HG03139 (cell line): ENCODE measurements around the gene RIBC2.
"Not testable (repeated sequence)": the region's sequence is repeated elsewhere in the genome, so short reads cannot be mapped to it uniquely, and the experiment has no call there.

Source experiments
- ATAC-seq: cut with Tn5 transposase; IDR thresholded peaks from one replicate; pipeline ENCODE4 v1.9.1; 2021; ENCODE audit not compliant: unreplicated experiment

Gene RIBC2

DNA sequence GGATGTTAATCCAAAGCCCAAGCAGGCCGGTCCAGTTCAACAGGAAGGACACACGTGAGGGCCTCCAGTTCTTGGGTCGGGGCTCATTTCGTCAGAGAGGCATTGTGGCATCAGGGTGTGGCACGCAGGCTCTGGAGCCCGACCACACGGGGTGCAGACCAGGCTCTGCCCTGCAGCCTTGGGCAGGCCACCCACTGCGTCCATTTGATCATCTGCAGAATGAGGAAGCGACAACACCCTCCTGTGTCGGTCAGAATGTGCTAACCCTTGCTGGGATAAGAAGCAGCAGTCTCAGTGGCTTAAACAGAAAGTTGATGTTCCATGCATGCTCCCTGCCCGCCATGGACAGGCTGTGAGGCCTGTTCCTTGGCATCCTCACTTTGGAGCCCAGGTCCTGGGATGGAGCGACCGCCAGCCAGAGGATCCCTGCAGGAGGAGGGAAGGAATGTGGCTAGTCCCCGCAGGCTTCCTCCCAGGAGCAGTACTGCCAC is 10.8 kb downstream of the RIBC2 start:
- no peak for ATAC-seq

- no peak for ATAC-seq
Measured at GRCh38 chr22:45425101-45425500, 11.6 kb downstream of the RIBC2 start.

DNA sequence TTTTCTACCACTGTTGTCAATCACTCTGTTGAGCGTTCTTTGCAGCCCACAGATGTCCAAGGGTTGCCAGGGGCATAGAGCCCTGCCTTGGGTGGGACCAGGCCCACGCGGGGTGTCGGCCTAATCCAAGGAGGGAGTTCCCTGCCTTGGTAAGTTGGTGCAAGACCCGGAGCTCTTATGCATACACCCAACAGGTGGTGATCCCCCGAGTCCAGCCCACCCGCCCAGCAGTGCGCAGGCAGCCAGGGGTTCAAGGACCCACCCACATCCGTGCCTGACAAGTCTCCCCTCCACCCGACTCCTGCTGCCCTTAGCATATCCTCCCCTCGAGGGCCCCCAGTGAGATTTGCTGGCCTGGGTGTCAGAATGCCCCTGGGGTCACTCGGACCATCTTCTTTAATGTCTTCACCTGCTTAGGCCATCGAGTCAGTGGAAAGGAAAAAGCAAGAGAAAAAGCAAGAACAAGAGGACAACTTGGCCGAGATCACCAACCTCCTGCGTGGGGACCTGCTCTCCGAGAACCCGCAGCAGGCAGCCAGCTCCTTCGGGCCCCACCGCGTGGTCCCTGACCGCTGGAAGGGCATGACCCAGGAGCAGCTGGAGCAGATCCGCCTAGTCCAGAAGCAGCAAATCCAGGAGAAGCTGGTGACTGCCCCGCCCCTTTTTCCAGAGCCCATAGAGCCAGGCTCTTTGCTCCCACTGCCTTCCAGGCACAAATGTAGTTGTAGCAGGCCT is 12.2 kb downstream of the RIBC2 start:
- no peak for ATAC-seq

- no peak for ATAC-seq
Measured at GRCh38 chr22:45426387-45426786, 12.9 kb downstream of the RIBC2 start.

GRCh38 chr22:45427114-45427513 is 13.6 kb downstream of the RIBC2 start:
- ATAC-seq = no peak

DNA sequence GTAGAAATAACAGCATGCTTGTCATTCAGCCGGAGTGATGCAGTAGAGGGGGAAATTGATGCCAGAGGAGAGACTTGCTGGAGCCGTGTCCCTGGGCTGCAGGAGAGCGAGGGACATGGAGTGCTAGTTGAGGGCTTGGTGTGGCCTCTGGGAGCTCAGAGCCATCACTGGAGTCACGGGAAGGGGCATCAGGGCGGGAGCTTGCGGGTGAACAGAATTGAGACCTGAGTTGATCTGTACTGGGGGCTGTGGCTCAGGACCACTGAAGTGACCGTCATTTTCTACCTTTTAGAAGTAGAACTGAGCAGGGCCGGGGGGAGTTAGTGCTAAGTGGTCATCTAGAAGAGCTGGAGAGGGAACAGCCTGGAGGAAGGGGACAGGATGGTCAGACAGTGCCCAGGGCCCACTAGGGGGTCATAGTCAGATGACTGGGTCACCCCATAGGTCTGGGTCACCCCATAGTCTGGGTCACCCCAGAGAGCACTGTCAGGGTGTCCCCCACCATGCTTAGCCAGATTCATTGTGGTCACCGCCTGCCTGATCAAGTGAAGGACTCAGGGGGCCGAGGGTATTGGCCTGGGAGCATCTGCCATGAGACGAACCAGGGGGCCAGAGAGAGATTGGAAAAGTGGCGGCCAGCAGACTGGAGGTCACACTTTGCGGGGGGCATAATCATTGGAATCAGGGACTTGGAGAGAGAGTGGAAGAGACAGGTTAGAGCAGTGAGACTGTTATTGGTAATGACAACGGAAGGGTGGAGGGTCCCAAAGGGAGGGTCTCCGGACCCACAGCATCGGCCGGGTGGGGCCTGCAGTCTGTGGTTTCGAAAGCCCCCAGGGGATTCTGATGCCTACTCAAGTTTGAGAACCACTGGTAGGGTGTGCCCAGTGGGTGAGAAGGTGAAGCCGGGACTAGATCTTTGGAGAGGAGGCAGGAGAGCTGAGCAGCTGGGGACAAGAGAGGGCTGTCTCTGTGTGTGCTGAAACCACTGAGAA is 15.2 kb downstream of the RIBC2 start:
- ATAC-seq = no peak

DNA sequence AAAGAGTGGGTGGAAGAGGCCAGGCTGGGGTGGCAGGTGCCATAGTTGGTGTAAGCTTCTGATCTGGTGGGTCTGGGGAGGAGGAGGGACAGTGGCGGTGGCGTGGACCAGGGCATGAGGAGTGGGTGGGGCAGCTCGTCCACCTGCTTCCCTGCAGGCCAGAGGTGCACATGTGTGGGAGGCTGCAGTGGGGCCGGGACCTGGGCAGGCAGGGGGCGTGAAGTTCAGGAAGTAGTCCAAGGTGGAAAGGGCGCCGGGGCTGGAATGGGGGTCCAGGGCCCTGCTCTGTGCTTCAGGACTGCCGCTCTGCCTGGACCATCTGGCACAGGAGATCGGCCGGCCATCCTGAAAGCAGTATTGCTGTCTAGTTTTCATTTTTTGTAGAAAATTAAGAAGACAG is 15.9 kb downstream of the RIBC2 start:
- ATAC-seq = no peak

DNA sequence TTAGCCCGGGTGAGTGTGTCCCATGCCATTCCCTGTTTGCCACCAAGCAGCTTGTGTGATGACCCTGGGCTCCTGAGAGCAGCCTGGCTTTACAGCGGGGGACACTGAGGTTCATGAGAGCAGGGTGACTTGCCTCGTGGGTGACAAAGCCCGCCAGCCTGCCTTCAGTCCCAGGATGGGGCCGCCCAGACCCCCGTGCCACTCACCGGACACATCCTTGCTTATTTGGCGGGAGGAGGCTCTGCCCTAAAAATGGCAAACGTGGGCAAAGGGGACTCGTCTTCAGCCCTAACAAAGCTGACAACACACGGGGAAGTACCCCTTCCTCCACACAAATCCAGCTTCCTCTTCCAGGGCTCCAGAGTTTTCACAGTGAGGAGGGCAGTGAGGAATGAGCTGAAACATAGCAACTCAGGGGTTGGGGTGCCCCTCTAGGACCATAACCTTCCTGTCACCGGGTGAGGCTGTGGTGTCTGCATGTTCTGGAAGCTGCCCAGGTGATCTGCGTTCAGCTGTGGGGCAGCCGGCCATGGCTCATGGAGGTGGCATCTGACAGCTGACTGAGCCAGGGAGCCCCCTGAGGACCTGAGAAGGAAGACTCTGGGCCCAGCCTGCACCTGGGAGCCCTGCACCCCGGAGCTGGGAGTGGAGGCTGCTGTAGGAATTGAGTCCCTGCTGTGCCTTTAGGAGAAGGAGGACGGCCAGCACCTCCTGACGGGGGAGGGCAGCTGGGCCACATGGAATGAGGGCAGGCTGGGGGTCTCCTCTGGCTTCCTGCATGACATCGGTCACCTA is 16.7 kb downstream of the RIBC2 start:
- ATAC-seq = no peak

DNA sequence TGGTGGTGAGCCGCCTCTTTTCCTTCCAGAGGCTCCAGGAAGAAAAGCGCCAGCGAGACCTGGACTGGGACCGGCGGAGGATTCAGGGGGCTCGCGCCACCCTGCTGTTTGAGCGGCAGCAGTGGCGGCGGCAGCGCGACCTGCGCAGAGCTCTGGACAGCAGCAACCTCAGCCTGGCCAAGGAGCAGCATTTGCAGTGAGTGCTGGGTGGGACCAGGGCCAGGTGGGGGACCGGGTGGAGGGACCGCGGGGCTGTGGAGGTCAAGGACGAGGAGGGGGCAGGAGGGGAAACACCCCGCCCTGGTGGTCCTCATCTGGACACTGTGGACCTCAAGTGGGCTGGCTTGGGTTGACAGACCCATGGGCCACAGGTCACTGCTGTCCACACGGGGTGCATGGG is 17.4 kb downstream of the RIBC2 start:
- ATAC-seq = no peak

DNA sequence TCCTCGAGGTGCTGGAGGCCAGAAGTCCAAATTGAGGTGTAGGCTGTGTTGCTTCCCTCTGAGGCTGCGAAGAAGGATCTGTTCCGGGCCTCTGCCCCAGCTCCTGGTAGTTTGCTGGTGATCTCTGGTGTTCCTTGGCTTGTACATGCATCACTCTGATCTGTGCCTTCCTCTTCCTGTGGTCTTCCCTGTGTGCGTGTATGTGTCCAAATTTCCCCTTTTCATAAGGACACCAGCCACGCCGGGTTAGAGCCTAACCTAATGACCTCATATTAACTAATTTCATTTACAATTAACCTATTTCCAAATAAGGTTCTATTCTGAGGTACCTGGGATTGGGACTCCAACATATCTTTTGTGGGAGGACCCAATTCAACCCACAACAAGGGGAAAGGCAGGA is 21.5 kb downstream of the RIBC2 start:
- no peak for ATAC-seq

- no peak for ATAC-seq
Measured at GRCh38 chr22:45435544-45436139, 22.1 kb downstream of the RIBC2 start.

GRCh38 chr22:45436871-45437517 is 23.5 kb downstream of the RIBC2 start:
- not testable (repeated sequence) for ATAC-seq

- no peak for ATAC-seq
Measured at GRCh38 chr22:45438336-45438735, 24.8 kb downstream of the RIBC2 start.

DNA sequence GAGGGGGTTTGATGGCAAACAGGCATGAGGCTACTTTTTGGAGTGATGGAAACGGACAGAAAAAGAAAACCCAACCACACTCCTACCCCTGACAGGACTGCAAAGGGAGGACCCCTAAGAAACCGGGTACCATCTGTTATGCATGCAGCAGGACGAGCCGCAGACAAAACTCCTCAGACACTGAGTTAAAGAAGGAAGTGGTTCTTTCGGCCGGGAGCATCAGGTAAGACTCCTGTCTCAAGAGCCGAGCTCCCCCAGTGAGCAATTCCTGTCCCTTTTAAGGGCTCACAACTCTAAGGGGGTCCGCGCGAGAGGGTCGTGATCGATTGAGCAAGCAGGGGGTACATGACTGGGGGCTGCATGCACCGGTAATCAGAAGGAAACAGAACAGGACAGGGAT is 27.2 kb downstream of the RIBC2 start:
- ATAC-seq = not testable (repeated sequence)

DNA sequence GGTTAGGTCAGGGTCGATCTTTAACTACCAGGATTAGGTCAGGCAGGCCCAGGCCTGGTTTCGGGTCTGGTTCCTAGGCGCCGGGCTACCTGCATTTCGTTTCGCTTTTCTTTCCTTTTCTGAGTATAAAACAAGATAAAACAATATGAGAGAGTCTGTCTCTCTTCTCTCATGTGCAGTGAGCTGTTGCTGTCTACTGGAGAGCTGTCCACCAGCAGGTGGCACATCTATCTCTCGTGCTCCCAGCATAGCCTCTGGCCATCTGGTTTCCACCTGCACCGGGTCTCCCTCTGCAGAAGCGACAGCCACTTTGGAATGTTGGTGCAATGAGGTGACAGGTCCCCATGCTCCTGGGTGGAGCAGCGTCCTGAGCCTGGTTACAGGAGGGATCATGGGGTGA is 27.6 kb downstream of the RIBC2 start:
- ATAC-seq = no peak

DNA sequence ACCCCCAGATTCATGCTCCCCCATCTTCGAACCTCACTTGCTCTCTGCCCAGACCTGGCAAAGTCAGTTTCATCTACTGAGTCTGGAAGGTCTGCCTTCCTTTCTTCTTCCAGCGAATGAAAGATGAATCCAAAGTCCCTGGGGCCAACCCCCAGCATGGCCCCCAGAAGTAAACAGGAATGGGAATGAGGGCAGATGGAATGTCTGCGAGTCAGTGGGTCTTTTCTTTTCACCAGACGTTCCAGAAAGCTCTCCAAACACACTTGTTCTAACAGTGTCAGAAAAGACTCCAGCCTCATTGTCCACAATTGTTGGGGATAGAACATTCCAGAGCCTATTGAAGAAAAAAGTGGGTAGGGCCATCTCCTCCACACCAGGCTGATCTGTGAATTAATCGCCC is 28.6 kb downstream of the RIBC2 start:
- no peak for ATAC-seq

DNA sequence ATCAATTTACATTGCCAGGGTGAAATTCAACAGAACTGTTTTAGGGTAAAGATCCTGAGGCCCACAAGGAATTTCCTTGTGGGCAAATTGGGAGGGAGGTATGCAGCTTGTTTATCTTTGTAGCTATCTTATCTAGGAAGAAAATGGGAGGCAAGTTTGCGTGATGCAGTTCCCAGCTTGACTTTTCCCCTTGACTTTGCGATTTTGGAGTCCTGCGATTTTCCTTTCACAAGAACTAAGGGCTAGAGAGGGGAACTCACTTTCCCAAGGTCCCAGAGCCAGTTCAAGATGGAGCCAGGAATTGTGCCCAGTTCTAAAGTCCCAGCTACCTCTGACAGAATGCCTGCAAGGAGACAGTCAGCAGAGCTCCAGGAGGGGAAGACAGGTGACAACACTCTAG is 30.7 kb downstream of the RIBC2 start:
- no peak for ATAC-seq

DNA sequence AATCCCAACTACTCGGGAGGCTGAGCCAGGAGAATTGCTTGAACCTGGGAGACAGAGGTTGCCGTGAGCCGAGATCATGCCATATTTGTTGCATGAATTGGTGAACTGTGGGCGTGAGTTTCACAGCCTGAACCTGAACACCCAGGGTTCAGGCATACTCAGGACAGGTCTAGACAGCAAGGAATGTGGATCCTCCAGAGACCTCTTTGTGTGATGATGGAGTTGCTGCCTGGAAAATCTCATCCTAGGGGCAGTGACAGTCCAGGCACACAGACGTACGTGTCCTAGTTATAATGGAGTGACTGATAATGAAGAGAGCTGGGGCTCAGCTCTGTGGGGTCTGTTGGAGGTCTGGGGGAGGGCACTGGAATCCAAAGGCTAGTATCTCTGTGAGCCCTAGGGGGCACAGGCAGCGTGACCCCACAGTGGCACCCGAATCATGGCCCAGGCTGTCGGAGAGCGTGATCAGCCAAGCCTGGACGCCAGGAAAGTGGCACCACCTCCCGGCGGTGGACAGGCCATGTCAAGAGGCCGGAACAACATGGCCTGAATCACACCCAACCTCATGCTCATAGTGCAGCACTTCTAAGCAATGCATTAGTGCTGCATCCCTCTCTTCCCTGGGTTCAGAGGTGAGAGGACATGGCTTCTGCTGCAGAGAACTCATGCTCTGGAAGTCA is 31.7 kb downstream of the RIBC2 start:
- ATAC-seq = no peak

DNA sequence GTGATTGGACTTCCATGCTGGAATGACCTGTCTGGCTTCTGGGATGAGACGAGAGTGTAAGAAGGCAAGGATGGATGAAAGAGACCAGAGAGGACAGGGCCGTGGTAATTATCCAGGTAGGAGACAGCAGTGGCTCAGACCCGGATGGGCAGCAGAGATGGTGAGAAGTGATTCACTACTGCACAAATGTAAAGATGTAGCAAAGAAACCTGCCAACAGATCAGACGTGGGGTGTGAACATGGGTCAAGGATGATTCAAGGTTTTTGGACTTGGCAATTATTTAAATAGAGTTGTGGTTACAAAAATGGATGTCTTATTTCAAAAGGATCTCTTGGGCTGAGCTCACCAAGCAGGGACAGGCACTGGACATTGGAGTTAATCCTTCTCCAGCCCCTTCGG is 32.7 kb downstream of the RIBC2 start:
- ATAC-seq = no peak

DNA sequence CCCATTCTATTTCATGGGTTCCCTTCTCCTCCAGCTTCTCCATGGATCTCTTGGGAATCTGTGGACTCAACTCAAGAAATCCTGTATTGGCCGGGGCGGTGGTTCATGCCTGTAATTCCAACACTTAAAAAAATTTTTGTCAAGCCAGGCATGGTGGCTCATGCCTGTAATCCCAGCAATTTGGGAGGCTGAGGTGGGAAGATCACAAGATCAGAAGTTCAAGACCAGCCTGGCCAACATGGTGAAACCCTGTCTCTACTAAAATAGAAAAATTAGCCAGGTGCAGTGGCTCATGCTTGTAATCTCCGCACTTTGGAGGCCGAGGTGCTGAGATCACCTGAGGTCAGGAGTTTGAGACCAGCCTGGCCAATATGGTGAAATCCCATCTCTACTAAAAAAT is 34.1 kb downstream of the RIBC2 start:
- not testable (repeated sequence) for ATAC-seq
